GM21390 (cell line): ENCODE data around the gene CSF1R.

Source experiments
- ATAC-seq: cut with Tn5 transposase; IDR thresholded peaks from one replicate; pipeline ENCODE4 v1.9.1; 2021; ENCODE audit not compliant: unreplicated experiment

Gene CSF1R

GRCh38 chr5:150120617-150121447, 34.5 kb upstream of the CSF1R start:
- ATAC-seq, result no peak

- no peak for ATAC-seq
These were observed 33.7 kb upstream of the CSF1R start for GRCh38 chr5:150120062-150120441.

GRCh38 chr5:150119421-150120061, 33.2 kb upstream of the CSF1R start:
- ATAC-seq, result no peak

GRCh38 chr5:150118561-150119229, 32.3 kb upstream of the CSF1R start:
- ATAC-seq, result no peak

- ATAC-seq, result no peak
These were observed 31.7 kb upstream of the CSF1R start for GRCh38 chr5:150117945-150118560.

- ATAC-seq, result no peak
These were observed 30.5 kb upstream of the CSF1R start for GRCh38 chr5:150116667-150117400.

- no peak for ATAC-seq
These were observed 28.5 kb upstream of the CSF1R start for GRCh38 chr5:150114773-150115408.

GRCh38 chr5:150114102-150114641, 27.8 kb upstream of the CSF1R start:
- no peak for ATAC-seq

GRCh38 chr5:150113047-150113744, 26.8 kb upstream of the CSF1R start:
- ATAC-seq, result no peak

GRCh38 chr5:150112201-150113046, 26.1 kb upstream of the CSF1R start:
- no peak for ATAC-seq

- ATAC-seq, result no peak
These were observed 24.8 kb upstream of the CSF1R start for GRCh38 chr5:150111122-150111521.

GRCh38 chr5:150109921-150110320, 23.6 kb upstream of the CSF1R start:
- no peak for ATAC-seq

GRCh38 chr5:150108711-150109514, 22.6 kb upstream of the CSF1R start:
- no peak for ATAC-seq

GRCh38 chr5:150107909-150108447, 21.6 kb upstream of the CSF1R start:
- no peak for ATAC-seq

GRCh38 chr5:150106674-150107426, 20.5 kb upstream of the CSF1R start:
- ATAC-seq, result no peak

- no peak for ATAC-seq
These were observed 19.7 kb upstream of the CSF1R start for GRCh38 chr5:150105928-150106615.
